ENCODE measurements around the gene CLIP1.
A peak's percentile ranks its signal among the peaks of the same experiment; 100 is the strongest.
"Not testable (repeated sequence)": the region's sequence is repeated elsewhere in the genome, so short reads cannot be mapped to it uniquely, and the experiment has no call there.

The CLIP1 gene

GRCh38 chr12:122399592-122400373 lies 22.7 kb downstream of the CLIP1 start:
- no peaks in the 10 kb centered on the region for H3K36me3 ChIP-seq (ENCODE audit: insufficient read depth)
- no peaks in the 10 kb centered on the region; the same call in 1 of the 2 replicates for H3K79me2 ChIP-seq (ENCODE audit: insufficient read depth, low read depth)
- H2AFZ ChIP-seq (ENCODE audit: low read depth), result peak overlapping the region; percentile 68
- H3K4me1 ChIP-seq (ENCODE audit: low read depth, poor library complexity, severe bottlenecking), result peaks cover 41% of the 10 kb centered on the region
- H4K20me1 ChIP-seq (ENCODE audit: insufficient read depth), result no peaks in the 10 kb centered on the region
- no peaks in the 10 kb centered on the region for H3K27me3 ChIP-seq (ENCODE audit: insufficient read depth, low read depth)
- peak overlapping the region; percentile 94 for H3K27ac ChIP-seq
- H3K4me2 ChIP-seq, result peak overlapping the region; percentile 78
- peak; percentile 75 for TF ChIP-seq CTCF (conservative IDR thresholded peaks at IDR 0.05; ENCODE audit: low read depth, low read length)
- peak overlapping the region; percentile 74 for H3K9ac ChIP-seq
- H3K4me3 ChIP-seq (IDR thresholded peaks at IDR 0.05; ENCODE audit: insufficient read depth, low read depth, low read length), result no peak overlapping the region

GRCh38 chr12:122399254-122399591 lies 23.2 kb downstream of the CLIP1 start:
- Histone ChIP-seq H3K27ac (peak overlapping the region; percentile 94), H2AFZ (ENCODE audit: low read depth) (peak overlapping the region; percentile 68), H4K20me1 (ENCODE audit: insufficient read depth) (no peaks in the 10 kb centered on the region), H3K79me2 (ENCODE audit: insufficient read depth, low read depth) (no peaks in the 10 kb centered on the region; the same call in 1 of the 2 replicates), H3K27me3 (ENCODE audit: insufficient read depth, low read depth) (no peaks in the 10 kb centered on the region), H3K4me3 (IDR thresholded peaks at IDR 0.05; ENCODE audit: insufficient read depth, low read depth, low read length) (no peak overlapping the region), H3K36me3 (ENCODE audit: insufficient read depth) (no peaks in the 10 kb centered on the region), H3K4me2 (peak overlapping the region; percentile 78), H3K9ac (peak overlapping the region; percentile 74), H3K4me1 (ENCODE audit: low read depth, poor library complexity, severe bottlenecking) (peaks cover 41% of the 10 kb centered on the region)
- no peak for TF ChIP-seq CTCF (conservative IDR thresholded peaks at IDR 0.05; ENCODE audit: low read depth, low read length)

- not testable (repeated sequence) for H3K27me3 ChIP-seq (ENCODE audit: insufficient read depth, low read depth); H3K4me2 ChIP-seq; H2AFZ ChIP-seq (ENCODE audit: low read depth); H3K79me2 ChIP-seq (ENCODE audit: insufficient read depth, low read depth); H4K20me1 ChIP-seq (ENCODE audit: insufficient read depth); H3K27ac ChIP-seq; H3K9ac ChIP-seq; H3K36me3 ChIP-seq (ENCODE audit: insufficient read depth); H3K4me3 ChIP-seq (IDR thresholded peaks at IDR 0.05; ENCODE audit: insufficient read depth, low read depth, low read length)
- peaks cover 30% of the 10 kb centered on the region for H3K4me1 ChIP-seq (ENCODE audit: low read depth, poor library complexity, severe bottlenecking)
These were observed 24.5 kb downstream of the CLIP1 start for GRCh38 chr12:122397981-122398380.

- Histone ChIP-seq H3K79me2 (ENCODE audit: insufficient read depth, low read depth) (no peaks in the 10 kb centered on the region), H3K9ac (no peak overlapping the region), H2AFZ (ENCODE audit: low read depth) (no peak overlapping the region), H3K36me3 (ENCODE audit: insufficient read depth) (no peaks in the 10 kb centered on the region), H3K27me3 (ENCODE audit: insufficient read depth, low read depth) (no peaks in the 10 kb centered on the region), H3K4me3 (IDR thresholded peaks at IDR 0.05; ENCODE audit: insufficient read depth, low read depth, low read length) (no peak overlapping the region), H3K4me1 (ENCODE audit: low read depth, poor library complexity, severe bottlenecking) (peaks cover 16% of the 10 kb centered on the region), H4K20me1 (ENCODE audit: insufficient read depth) (no peaks in the 10 kb centered on the region), H3K4me2 (no peak overlapping the region), H3K27ac (no peak overlapping the region)
- no peak for TF ChIP-seq CTCF (conservative IDR thresholded peaks at IDR 0.05; ENCODE audit: low read depth, low read length)
These were observed 27.1 kb downstream of the CLIP1 start for GRCh38 chr12:122395319-122395718.

GRCh38 chr12:122394626-122395194 lies 27.8 kb downstream of the CLIP1 start:
- H3K9ac ChIP-seq, result no peak overlapping the region
- no peaks in the 10 kb centered on the region for H3K79me2 ChIP-seq (ENCODE audit: insufficient read depth, low read depth)

More at GRCh38 chr12:122394626-122395194, 27.8 kb downstream of the CLIP1 start:
- Histone ChIP-seq H3K27ac (no peak overlapping the region), H3K4me1 (ENCODE audit: low read depth, poor library complexity, severe bottlenecking) (peaks cover 10% of the 10 kb centered on the region), H3K4me3 (IDR thresholded peaks at IDR 0.05; ENCODE audit: insufficient read depth, low read depth, low read length) (no peak overlapping the region), H3K27me3 (ENCODE audit: insufficient read depth, low read depth) (no peaks in the 10 kb centered on the region), H3K36me3 (ENCODE audit: insufficient read depth) (no peaks in the 10 kb centered on the region), H2AFZ (ENCODE audit: low read depth) (no peak overlapping the region), H4K20me1 (ENCODE audit: insufficient read depth) (no peaks in the 10 kb centered on the region), H3K4me2 (no peak overlapping the region)
- no peak for TF ChIP-seq CTCF (conservative IDR thresholded peaks at IDR 0.05; ENCODE audit: low read depth, low read length)
